Measurements from ENCODE around the gene ARID4B.
"Not testable (repeated sequence)": the region's sequence is repeated elsewhere in the genome, so short reads cannot be mapped to it uniquely, and the experiment has no call there.

Gene ARID4B

DNA sequence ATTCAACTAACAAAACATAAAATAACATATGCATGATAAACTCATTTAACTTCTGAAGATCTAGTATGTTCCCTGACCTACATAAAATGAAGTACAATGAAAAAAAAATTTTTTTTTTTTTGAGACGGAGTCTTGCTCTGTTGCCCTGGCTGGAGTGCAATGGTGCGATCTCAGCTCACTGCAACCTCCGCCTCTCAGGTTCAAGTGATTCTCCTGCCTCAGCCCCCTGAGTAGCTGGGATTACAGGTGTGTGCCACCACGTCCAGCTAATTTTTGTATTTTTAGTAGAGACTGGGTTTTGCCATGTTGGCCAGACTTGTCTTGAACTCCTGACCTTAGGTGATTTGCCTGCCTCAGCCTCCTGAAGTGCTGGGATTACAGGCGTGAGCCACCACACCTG, 125.5 kb downstream of the ARID4B start:
- H3K9me3 Mint-ChIP-seq; H3K4me1 Mint-ChIP-seq (ENCODE audit: low read depth); H3K4me3 Mint-ChIP-seq; H3K27me3 Mint-ChIP-seq; H3K27ac Mint-ChIP-seq: not testable (repeated sequence)
- peaks cover 63% of the 10 kb centered on the region for H3K36me3 Mint-ChIP-seq (ENCODE audit: low read depth)
- intact Hi-C loops (cut with micrococcal nuclease): loop anchor here (10.0 kb wide), 1 partner anchor 522 kb away; no protein-coding TSS in a partner anchor

DNA sequence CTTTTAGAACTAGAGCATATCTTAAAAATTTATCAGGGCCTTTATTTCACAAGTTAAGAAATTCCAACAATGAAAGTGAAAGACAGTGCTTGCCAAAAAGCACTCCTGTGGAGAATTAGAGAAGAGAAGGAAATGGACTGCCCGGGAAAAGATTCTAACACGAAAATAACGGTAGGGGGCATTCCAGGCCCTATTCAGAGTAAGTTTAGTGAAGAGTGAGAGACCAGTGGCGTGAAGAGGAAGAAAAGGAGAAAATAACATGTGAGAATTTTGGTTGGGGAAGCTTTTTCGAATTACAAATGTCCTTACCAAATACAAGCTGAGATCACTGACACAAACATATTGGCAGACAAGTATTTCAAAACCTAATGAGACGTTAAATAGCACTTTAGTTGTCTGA, 128.5 kb downstream of the ARID4B start:
- intact Hi-C loops (cut with micrococcal nuclease): no loop called here

DNA sequence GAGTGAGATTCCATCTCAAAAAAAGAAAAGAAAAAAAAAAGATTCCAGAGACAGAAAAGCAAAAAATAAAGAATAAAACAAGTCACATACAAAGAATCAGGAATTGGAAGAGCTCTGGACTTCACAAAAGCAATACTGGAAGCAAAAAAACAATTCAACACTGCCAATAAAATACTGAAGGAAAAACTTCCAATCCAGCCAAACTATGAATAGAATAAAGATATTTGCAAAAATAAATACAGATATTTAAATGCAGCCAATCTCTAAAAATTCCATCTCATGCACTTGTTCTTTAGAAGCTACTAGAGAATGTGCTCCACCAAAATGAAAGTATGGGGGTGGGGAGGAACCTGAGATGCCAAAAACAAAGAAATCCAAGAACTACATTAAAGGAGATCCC, 137.5 kb downstream of the ARID4B start:
- no peaks in the 10 kb centered on the region for H3K4me1 Mint-ChIP-seq (ENCODE audit: low read depth)
- H3K36me3 Mint-ChIP-seq (ENCODE audit: low read depth): peaks cover 88% of the 10 kb centered on the region
- no peaks in the 10 kb centered on the region for H3K27me3 Mint-ChIP-seq
- H3K27ac Mint-ChIP-seq: no peak overlapping the region
- H3K9me3 Mint-ChIP-seq: no peaks in the 10 kb centered on the region
- intact Hi-C loops (cut with micrococcal nuclease): no loop called here
- H3K4me3 Mint-ChIP-seq: no peak overlapping the region

More for the DNA sequence above, 128.5 kb downstream of the ARID4B start:
- H3K27ac Mint-ChIP-seq: no peak overlapping the region
- no peak overlapping the region for H3K4me3 Mint-ChIP-seq
- no peaks in the 10 kb centered on the region for H3K9me3 Mint-ChIP-seq
- no peaks in the 10 kb centered on the region for H3K4me1 Mint-ChIP-seq (ENCODE audit: low read depth)
- no peaks in the 10 kb centered on the region for H3K27me3 Mint-ChIP-seq
- H3K36me3 Mint-ChIP-seq (ENCODE audit: low read depth): peaks cover 58% of the 10 kb centered on the region

DNA sequence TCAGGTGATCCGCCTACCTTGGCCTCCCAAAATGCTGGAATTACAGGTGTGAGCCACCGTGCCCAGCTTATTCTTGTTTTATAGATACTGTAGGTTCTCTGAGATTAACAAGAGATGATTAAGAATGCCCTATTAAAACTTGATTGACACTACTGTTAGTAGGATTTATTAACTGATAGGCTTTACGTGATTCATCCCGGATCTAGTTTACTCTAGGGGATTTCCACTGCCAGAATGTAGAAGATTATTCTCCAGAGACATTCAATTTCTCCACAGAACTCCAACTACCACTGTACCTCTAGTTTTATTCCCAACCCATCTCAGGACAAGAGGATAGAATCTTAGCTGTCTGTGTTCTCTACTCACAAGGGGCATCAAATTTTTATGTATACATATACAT, 140.7 kb downstream of the ARID4B start:
- Mint-ChIP-seq H3K4me1 (ENCODE audit: low read depth) (no peaks in the 10 kb centered on the region), H3K36me3 (ENCODE audit: low read depth) (peaks cover 86% of the 10 kb centered on the region), H3K9me3 (no peaks in the 10 kb centered on the region), H3K27ac (no peak overlapping the region), H3K27me3 (no peaks in the 10 kb centered on the region), H3K4me3 (no peak overlapping the region)
- intact Hi-C loops (cut with micrococcal nuclease): no loop called here

DNA sequence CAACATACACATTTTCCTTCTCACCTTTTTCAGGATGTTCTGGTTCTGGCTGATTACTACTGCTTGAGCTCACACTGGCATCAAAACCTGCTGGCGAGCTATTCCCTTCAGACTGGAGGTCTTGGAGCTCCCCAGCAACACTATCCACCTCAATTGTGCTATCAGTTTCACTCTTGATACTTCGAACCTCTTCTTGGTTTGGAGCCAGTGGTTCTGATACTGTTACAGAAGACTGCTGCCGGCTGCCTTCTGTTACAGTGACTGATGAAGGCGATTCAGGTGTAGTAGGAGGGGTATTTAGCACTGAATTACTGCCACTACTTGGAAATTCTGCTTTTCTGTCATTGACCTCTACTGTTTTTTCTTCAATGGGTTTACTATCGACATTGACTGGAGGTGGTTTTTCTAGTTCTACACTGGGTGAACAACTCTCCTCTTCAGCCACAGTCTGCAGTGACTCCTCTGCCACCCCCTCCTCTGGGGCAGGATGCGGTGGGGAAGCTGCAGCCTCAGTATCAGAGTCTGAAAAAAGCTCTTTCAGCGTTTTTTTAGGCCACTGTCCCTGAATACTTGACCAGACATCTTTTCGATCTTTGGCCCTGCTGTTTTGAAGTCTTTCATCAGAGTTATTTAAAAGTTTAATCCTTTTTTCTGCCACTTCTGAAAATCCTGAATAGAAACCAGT, 146.3 kb downstream of the ARID4B start:
- no peak overlapping the region for H3K4me3 Mint-ChIP-seq
- no peaks in the 10 kb centered on the region for H3K27me3 Mint-ChIP-seq
- no peak overlapping the region for H3K27ac Mint-ChIP-seq
- H3K4me1 Mint-ChIP-seq (ENCODE audit: low read depth): no peaks in the 10 kb centered on the region
- peaks cover 75% of the 10 kb centered on the region for H3K36me3 Mint-ChIP-seq (ENCODE audit: low read depth)
- no peaks in the 10 kb centered on the region for H3K9me3 Mint-ChIP-seq
- intact Hi-C loops (cut with micrococcal nuclease): no loop called here

DNA sequence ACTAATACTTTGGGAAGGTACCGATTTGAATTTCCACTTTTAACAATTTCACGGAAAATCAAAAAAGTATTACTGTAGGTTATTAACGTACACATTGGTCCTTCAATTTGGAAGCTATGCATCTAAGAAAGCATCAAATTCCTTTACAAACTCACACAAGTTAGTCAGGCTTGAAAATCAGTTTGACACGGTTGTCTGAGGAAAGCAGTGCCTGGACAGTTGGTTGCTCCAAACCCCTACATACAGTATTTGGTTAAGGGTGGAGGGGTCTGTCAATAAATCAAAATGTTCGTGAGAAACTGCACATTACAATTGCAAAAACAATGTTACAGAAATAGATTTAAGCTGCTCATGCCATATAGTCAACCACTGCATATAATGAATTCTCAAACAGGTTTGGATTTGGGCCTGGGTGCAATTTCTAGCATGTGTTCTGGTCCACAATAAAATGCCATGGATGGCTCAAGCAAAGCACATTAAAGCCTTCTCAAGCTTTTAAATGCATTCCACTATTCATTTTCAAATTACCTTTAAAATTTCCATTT, 147.0 kb downstream of the ARID4B start:
- intact Hi-C loops (cut with micrococcal nuclease): no loop called here
- Mint-ChIP-seq H3K36me3 (ENCODE audit: low read depth) (peaks cover 74% of the 10 kb centered on the region), H3K27ac (no peak overlapping the region), H3K9me3 (no peaks in the 10 kb centered on the region), H3K4me3 (no peak overlapping the region), H3K27me3 (no peaks in the 10 kb centered on the region), H3K4me1 (ENCODE audit: low read depth) (no peaks in the 10 kb centered on the region)

DNA sequence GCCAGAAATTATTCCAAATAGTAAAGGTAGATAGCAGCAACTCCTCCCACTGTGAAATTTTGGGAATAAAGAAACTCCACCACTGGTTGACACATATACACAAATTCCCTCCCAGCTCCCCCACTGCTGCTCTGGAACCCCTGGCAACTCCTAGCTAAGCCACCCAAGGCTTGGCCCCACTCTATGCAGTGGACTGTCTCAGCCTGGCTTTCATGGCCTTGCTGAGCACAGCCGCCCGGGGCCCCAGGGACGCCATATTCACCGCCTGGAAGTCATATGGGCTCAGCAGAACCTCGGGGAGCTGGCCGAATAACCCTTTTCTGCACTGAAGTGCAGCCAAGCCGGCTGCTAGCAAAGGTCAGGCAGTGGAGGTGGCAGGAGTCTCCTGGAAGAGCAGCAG, 151.5 kb downstream of the ARID4B start:
- no peak overlapping the region for H3K27ac Mint-ChIP-seq
- no peaks in the 10 kb centered on the region for H3K27me3 Mint-ChIP-seq
- intact Hi-C loops (cut with micrococcal nuclease): no loop called here
- no peak overlapping the region for H3K4me3 Mint-ChIP-seq
- no peaks in the 10 kb centered on the region for H3K4me1 Mint-ChIP-seq (ENCODE audit: low read depth)
- peaks cover 71% of the 10 kb centered on the region for H3K36me3 Mint-ChIP-seq (ENCODE audit: low read depth)
- no peaks in the 10 kb centered on the region for H3K9me3 Mint-ChIP-seq

DNA sequence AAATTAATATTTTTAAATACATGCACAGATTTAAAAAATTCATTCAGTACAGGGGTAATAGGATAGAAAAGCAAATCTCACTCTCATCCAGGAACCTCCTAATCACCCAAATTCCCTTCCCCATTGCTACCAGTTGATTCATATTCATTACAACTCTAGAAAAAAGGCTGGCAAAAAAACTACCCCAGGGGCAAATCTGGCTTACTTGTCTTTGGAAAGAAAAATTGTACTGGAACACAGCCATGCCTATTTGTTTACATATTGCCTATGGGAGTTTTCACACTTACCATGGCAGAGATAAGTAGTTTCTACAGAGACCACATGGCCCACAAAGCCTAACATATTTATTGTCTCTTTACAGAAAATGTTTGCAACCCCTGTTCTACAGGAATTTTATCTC, 158.0 kb downstream of the ARID4B start:
- no peak overlapping the region for H3K4me3 Mint-ChIP-seq
- peaks cover 82% of the 10 kb centered on the region for H3K36me3 Mint-ChIP-seq (ENCODE audit: low read depth)
- intact Hi-C loops (cut with micrococcal nuclease): no loop called here
- no peaks in the 10 kb centered on the region for H3K27me3 Mint-ChIP-seq
- H3K27ac Mint-ChIP-seq: no peak overlapping the region
- no peaks in the 10 kb centered on the region for H3K4me1 Mint-ChIP-seq (ENCODE audit: low read depth)
- no peaks in the 10 kb centered on the region for H3K9me3 Mint-ChIP-seq

DNA sequence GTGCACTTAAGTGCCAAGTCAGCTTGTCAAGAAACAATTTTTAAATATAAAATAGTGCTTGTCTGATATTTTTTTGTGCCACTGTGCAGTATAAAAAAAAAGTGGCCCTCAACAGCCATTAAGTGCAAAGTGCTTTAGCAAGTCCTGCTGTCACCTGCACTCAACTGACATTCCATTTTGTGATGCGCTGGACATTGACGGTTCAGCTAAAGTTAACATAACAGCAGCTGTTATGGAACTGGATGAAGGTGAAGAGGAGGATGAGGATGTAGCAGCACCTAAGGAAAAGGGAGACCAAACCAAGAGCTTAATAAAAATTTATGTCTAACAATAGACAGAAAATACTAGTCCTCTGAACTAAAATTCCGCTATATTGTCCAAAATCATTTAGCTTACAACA, 159.6 kb downstream of the ARID4B start:
- H3K4me3 Mint-ChIP-seq: no peak overlapping the region
- intact Hi-C loops (cut with micrococcal nuclease): no loop called here
- H3K36me3 Mint-ChIP-seq (ENCODE audit: low read depth): peaks cover 66% of the 10 kb centered on the region
- no peak overlapping the region for H3K27ac Mint-ChIP-seq
- no peaks in the 10 kb centered on the region for H3K9me3 Mint-ChIP-seq
- H3K27me3 Mint-ChIP-seq: no peaks in the 10 kb centered on the region
- H3K4me1 Mint-ChIP-seq (ENCODE audit: low read depth): no peaks in the 10 kb centered on the region

DNA sequence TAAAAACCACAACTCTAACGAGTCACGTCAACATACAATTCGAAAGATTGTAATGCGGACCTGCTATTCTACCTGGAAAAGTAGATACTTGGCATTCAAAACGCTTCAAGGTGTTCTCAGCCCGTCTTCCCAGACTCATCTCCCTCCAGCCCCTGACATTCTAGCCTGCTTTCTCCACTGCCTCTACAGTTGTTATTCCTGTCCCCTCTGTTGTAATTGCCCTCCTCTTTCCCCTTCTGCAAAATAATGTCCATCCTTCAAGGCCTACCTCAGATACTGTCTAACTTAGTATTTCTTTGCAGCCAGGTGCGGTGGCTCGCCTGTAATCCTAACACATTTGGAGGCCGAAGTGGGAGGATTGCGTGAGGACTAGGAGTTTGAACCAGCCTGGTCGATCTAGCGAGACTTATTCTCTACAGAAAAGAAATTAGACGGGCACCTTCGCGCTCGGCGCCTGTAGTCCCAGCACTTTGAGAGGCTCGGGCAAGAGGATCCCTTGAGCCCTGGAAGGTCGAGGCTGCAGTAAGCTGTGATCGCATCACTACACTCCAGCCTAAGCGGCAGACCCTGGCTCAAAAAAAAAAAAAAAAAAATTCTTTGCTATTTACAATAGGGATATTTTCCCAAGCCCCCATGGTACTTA, 166.2 kb downstream of the ARID4B start:
- Mint-ChIP-seq H3K4me1 (ENCODE audit: low read depth) (peaks cover 15% of the 10 kb centered on the region), H3K27me3 (no peaks in the 10 kb centered on the region), H3K36me3 (ENCODE audit: low read depth) (peaks cover 28% of the 10 kb centered on the region), H3K27ac (peak overlapping the region; percentile 93), H3K9me3 (no peaks in the 10 kb centered on the region), H3K4me3 (peak overlapping the region; percentile 85)
- intact Hi-C loops (cut with micrococcal nuclease): no loop called here

DNA sequence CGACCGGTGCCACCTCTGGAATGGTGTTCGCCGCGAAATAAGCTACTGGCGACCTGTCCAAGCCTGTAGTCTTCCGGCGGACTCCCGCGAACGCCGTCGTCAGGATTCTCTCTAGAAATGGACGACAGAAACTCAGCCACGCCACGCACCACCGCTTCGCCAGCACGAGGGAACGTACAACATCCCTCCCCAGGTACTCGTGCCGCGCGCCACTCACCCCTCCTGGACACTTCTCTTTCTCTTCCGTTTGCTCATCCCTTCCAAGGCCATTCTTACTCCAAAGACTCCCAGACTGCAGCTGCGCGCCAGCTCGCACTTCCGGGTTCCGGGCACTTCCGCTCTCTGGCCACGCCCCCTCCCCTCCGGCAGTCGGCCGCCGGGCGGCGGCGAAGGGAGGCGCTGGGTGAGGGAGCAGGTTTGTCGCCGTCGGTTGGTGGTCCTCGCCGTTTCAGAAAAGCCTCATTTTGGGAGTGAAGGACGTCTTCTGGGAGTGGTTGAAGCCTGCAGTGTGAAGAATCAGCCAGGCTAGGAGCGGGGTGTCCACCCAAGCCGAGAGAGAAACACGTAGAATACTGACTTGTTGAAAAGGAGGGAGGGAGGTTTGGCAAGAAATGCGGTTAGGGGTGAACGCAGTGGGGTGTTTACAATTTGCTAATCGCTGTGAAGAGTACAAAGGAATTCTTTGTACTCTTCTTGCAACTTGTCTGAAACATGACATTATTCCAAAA, 166.9 kb downstream of the ARID4B start, which contains the start of gene RBM34:
RBM34 (minus strand) TSS at position 294 of the 728 bp plus-strand sequence; CDS start at position 270, 24 bp downstream.
- Mint-ChIP-seq H3K27me3 (no peaks in the 10 kb centered on the region), H3K4me1 (ENCODE audit: low read depth) (peaks cover 15% of the 10 kb centered on the region), H3K9me3 (no peaks in the 10 kb centered on the region), H3K27ac (peak within 1 kb of the TSS; percentile 93), H3K4me3 (peak within 1 kb of the TSS; percentile 85), H3K36me3 (ENCODE audit: low read depth) (peaks cover 28% of the 10 kb centered on the region)
- intact Hi-C loops (cut with micrococcal nuclease): no loop called here

DNA sequence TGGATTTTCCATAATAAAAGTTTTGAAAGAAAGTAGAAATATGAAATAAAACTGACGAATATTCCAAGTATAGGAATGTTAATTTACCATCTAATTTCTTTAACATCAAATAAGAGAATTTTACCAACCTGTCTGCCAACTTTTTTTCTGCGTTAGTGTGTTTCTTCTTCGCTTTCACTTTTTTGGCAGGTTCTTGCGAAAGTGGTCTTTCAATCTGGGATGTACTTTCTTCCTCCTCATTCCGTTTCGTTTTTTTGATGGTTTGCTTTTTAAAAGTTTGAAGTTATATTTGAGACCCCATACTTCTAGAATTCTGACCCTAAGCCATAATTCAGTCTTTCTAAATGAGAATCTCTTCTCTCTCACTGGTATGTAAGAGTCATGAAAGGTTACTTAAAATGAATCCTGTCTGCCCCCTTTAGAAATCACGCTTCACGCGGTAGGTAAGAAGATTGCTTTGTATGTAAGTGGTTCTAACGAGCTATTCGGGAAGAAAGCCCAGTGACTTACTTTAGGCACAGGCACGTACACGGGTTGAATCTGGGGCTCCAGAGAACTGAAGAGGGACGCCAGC, 167.5 kb downstream of the ARID4B start:
- peaks cover 15% of the 10 kb centered on the region for H3K4me1 Mint-ChIP-seq (ENCODE audit: low read depth)

DNA sequence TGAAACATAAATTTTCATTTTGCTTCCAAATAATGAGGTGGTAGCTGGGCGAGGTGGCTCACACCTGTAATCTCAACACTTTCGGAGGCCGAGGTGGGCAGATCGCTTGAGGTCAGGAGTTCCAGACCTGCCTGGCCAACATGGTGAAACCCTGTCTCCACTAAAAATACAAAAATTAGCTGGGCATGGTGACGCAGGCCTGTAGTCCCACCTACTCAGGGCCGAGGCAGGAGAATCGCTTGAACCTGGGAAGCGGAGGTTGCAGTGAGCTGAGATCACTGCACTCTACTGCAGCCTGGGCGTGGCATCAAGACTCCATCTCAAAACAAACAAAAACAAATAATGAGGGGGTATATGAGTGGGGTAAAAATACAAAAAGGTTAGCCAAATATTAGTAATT, 168.0 kb downstream of the ARID4B start:
- Mint-ChIP-seq H3K36me3 (ENCODE audit: low read depth) (peaks cover 22% of the 10 kb centered on the region), H3K4me3 (peak overlapping the region; percentile 85)

More for the DNA sequence above, 167.5 kb downstream of the ARID4B start:
- Mint-ChIP-seq H3K27me3 (no peaks in the 10 kb centered on the region), H3K9me3 (no peaks in the 10 kb centered on the region), H3K27ac (peak overlapping the region; percentile 93), H3K36me3 (ENCODE audit: low read depth) (peaks cover 23% of the 10 kb centered on the region), H3K4me3 (peak overlapping the region; percentile 85)
- intact Hi-C loops (cut with micrococcal nuclease): no loop called here

DNA sequence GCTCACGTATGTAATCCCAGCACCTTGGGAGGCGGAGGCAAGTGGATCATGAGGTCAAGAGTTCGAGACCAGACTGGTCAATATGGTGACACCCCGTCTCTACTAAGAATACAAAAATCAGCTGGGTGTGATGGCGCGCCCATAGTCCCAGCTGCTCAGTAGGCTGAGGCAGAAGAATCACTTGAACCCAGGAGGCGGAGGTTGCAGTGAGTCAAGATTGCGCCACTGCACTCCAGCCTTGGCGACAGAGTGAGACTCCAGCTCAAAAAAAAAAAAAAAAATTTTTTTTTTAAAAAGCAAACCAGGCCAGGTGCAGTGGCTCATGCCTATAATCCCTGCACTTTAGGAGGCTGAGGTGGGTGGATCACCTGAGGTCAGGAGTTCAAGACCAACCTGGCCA, 168.7 kb downstream of the ARID4B start:
- H3K27ac Mint-ChIP-seq; intact Hi-C loops (cut with micrococcal nuclease); H3K27me3 Mint-ChIP-seq; H3K4me3 Mint-ChIP-seq; H3K9me3 Mint-ChIP-seq: not testable (repeated sequence)
- peaks cover 15% of the 10 kb centered on the region for H3K4me1 Mint-ChIP-seq (ENCODE audit: low read depth)
- peaks cover 28% of the 10 kb centered on the region for H3K36me3 Mint-ChIP-seq (ENCODE audit: low read depth)

More for the DNA sequence above, 168.0 kb downstream of the ARID4B start:
- H3K4me1 Mint-ChIP-seq (ENCODE audit: low read depth): peaks cover 15% of the 10 kb centered on the region
- H3K9me3 Mint-ChIP-seq; intact Hi-C loops (cut with micrococcal nuclease); H3K27me3 Mint-ChIP-seq: not testable (repeated sequence)
- peak overlapping the region; percentile 93 for H3K27ac Mint-ChIP-seq
